ENCODE results near the gene CTNS. TPM values are rescaled to one million over a fixed set of nuclear protein-coding genes. Genes with fewer than 3 reads are reported as not detected.

CTNS gene
- total RNA-seq: 100 to 1,000 TPM in 1 of 4 donors, 10 to 100 TPM in 3; 15.0 to 141 (median 60.2) TPM

DNA sequence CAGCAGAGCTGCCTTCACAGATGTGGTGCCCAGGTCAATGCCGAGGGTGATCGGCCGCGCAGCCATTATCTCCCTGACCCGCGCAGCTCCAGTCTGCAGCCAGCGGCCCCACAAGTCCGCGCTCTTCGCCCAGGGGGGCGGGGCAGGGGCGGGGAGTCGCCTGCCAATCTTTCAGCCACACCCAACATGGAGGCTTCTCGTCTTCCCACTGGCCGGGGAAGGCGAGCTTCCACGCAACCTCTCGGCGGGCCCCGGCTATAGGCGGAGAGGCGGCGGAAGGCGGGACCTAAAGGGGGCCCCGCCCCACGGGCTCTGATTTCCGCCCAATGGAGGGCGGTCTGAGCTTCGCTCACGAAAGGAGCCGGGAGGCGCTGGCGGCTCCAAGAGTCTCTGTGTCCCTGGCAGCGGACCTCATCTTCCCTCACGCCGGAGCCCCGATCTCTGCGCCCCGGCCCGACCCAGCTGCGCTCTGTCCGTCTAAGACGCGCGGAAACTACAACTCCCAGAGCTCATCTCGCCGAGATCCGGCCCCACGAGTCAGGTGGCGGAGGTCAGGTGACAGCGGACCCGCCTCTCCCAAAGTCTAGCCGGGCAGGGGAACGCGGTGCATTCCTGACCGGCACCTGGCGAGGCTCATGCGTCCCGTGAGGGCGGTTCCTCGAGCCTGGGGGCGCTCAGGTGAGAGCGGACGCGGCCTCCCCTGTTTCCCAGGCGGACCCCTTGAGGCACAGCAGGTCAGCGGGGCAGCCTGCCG lies at the start of gene CTNS, which contains the start of gene SHPK:
CTNS (plus strand) TSS at position 607 of the 754 bp plus-strand sequence. CDS start 3,447 bp downstream, outside the sequence.
SHPK (minus strand) TSS at position 97 of the 754 bp plus-strand sequence; CDS start at position 66, 31 bp downstream.
- DNase-seq (peak; percentile 96 to 97), ATAC-seq (peak; percentile 89)
- H3K4me1 ChIP-seq: peaks cover 40 to 45% of the 10 kb centered on the region in 2 donors
- intact Hi-C loops (cut with DNase I; ENCODE audit: low total_unique reads): loop anchor here (1.0 to 10.0 kb wide), 4 partner anchors 32 to 1848 kb away; partner anchors contain the start of genes DERL2, EMC6, MIS12 and TAX1BP3
- TF ChIP-seq POLR2A (IDR thresholded peaks at IDR 0.05) (peak; percentile 79 to 81), CTCF (IDR thresholded peaks at IDR 0.05 in 4 of 5, conservative IDR thresholded peaks at IDR 0.05 in 1 of 5) (peak in 1 of 5 experiments; percentile 17)
- peak within 1 kb of the TSS; percentile 90 to 99 (median 96) for H3K27ac ChIP-seq
- peak within 1 kb of the TSS; percentile 82 to 100 (median 90) for H3K4me3 ChIP-seq
- no peaks in the 10 kb centered on the region for H3K36me3 ChIP-seq
- H3K27me3 ChIP-seq: no peaks in the 10 kb centered on the region
- in situ Hi-C loops (cut with MboI; ENCODE audit: low sequenced_read_pairs in 4 of 4): no loop called here
- no peaks in the 10 kb centered on the region for H3K9me3 ChIP-seq

DNA sequence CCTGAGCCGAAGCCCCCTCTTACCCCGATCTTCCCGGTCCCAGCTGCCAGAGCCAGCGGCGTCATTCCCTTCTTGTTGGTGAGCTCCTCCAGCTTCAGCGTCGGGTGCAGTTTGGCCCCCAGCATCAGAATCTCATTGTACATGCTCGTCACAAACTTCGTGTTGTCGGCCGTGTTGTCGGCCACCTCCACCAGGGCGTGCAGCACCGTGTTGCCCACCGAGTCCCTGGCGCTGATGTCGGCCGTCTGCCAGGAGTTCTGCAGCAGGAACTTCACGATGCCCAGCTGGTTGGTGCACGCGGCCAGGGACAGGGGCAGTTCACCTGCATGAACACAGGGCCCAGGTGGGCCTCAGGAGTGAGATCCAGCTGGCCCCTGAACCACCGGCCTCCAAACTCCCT lies 46.8 kb upstream of the CTNS start:
- TF ChIP-seq CTCF (IDR thresholded peaks at IDR 0.05 in 4 of 5, conservative IDR thresholded peaks at IDR 0.05 in 1 of 5) (no peak), POLR2A (IDR thresholded peaks at IDR 0.05) (no peak)
- Histone ChIP-seq H3K4me1 (no peaks in the 10 kb centered on the region), H3K36me3 (peaks cover 0 to 53% of the 10 kb centered on the region in 2 donors), H3K4me3 (no peak overlapping the region), H3K9me3 (no peaks in the 10 kb centered on the region), H3K27ac (no peak overlapping the region), H3K27me3 (no peaks in the 10 kb centered on the region)
- intact Hi-C loops (cut with DNase I; ENCODE audit: low total_unique reads): no loop called here
- no peak for ATAC-seq
- no peak for DNase-seq
- in situ Hi-C loops (cut with MboI; ENCODE audit: low sequenced_read_pairs in 4 of 4): no loop called here

- H3K27ac ChIP-seq: no peak overlapping the region
- in situ Hi-C loops (cut with MboI; ENCODE audit: low sequenced_read_pairs in 4 of 4): no loop called here
- DNase-seq (no peak), ATAC-seq (no peak)
- peaks cover 0 to under 1% of the 10 kb centered on the region in 2 donors for H3K4me1 ChIP-seq
- H3K9me3 ChIP-seq: no peaks in the 10 kb centered on the region
- TF ChIP-seq CTCF (IDR thresholded peaks at IDR 0.05 in 4 of 5, conservative IDR thresholded peaks at IDR 0.05 in 1 of 5) (no peak), POLR2A (IDR thresholded peaks at IDR 0.05) (no peak)
- peaks cover 0 to 53% of the 10 kb centered on the region in 2 donors for H3K36me3 ChIP-seq
- no peaks in the 10 kb centered on the region for H3K27me3 ChIP-seq
- intact Hi-C loops (cut with DNase I; ENCODE audit: low total_unique reads): no loop called here
- no peak overlapping the region for H3K4me3 ChIP-seq
Observed at GRCh38 chr17:3590231-3590630, 46.3 kb upstream of the CTNS start.

DNA sequence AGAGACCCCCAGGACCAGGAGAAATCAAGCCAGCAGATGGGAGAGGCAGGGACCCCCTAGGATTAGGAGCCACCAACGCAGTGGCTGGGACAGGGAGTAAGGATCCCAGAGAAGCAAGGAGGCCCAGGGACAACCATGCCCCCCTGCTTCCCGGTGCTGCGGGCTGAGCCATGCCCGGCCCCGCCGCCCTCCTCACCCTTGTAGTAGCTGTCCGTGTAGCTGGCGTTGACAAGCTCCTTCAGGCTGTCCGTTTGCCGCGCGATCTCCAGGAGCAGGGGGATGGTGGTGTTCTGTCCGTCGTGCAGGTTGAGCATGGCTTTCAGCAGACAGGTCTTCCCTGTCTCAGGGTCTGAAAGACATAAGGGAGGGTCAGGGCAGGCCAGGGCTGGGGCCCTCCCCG lies 45.8 kb upstream of the CTNS start:
- no peak for DNase-seq
- TF ChIP-seq CTCF (IDR thresholded peaks at IDR 0.05 in 4 of 5, conservative IDR thresholded peaks at IDR 0.05 in 1 of 5) (no peak), POLR2A (IDR thresholded peaks at IDR 0.05) (no peak)
- Histone ChIP-seq H3K36me3 (peaks cover 0 to 52% of the 10 kb centered on the region in 2 donors), H3K4me1 (peaks cover 0 to 3% of the 10 kb centered on the region in 2 donors), H3K27me3 (no peaks in the 10 kb centered on the region), H3K9me3 (no peaks in the 10 kb centered on the region), H3K27ac (no peak overlapping the region), H3K4me3 (no peak overlapping the region)
- intact Hi-C loops (cut with DNase I; ENCODE audit: low total_unique reads): no loop called here
- in situ Hi-C loops (cut with MboI; ENCODE audit: low sequenced_read_pairs in 4 of 4): no loop called here
- ATAC-seq: no peak
